ENCODE data around the gene REL.
"Not testable (repeated sequence)": the region's sequence is repeated elsewhere in the genome, so short reads cannot be mapped to it uniquely, and the experiment has no call there.

REL gene

DNA sequence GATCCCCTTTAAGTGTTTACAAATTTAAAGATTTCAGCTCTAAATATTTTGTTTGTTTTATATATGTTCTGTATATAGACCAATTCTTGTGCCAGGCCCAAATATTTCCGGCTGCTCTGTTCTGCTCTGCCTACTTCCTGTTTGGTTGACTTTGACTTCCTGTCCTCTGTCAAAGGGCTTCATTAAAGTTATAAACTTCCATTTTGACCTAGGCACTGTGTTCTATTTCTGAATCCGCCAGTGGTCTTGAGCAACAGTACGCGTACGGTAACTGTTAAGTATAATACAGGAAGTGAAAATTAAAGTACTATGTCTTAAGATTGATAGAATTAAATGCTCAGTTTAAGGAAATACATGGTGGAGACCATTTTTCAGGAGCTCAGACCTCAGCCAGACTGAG is 13.5 kb upstream of the REL start:
- DNase-seq (ENCODE audit: low read depth), result no peak

DNA sequence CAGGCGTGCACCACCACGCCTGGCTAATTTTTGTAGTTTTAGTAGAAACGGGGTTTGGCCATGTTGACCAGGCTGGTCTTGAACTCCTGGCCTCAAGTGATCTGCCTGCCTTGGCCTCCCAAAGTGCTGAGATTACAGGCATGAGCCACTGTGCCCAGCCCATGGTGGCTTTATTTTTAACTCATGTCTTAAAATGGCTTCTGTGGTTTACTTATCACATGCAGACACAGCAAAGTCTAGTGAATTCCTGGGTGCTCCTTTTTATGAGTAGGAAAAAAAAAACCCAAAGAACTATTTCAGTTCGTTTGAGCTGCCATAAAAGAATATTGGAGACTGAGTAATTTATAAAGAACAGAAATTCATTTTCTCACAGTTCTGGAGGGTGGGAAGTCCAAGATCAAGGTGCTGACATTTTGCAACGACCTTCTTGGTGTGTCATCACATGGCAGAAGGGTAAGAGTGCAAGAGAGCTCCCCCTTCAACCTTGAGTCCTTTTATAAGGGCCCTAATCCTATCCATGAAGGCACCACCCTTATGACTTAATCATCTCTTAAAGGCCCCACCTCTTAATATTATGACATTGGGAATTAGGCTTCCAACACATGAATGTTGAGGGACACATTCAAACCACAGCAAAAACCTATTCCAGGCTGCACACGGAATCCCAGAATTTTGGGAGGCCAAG is 12.6 kb upstream of the REL start:
- no peak for DNase-seq (ENCODE audit: low read depth)

DNA sequence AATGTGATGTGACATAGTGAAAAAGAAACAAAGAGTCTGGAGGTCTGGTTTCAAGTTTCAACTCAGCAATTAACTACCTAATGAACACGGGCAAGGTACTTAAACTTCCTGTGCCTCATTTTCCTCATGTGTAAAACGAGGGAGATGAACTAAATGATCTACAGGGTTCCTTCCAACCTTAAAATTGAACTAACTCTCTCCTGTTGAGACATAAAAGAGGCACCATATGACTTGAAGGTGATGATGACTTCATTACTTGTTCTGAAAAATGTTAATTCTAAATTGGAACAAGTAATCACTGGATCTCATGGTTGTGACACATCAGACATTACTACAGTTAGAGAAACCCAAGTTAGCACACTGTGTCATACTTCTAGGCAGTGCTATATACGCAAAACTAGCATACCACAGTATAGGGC is 8.9 kb upstream of the REL start:
- no peak for DNase-seq (ENCODE audit: low read depth)

DNA sequence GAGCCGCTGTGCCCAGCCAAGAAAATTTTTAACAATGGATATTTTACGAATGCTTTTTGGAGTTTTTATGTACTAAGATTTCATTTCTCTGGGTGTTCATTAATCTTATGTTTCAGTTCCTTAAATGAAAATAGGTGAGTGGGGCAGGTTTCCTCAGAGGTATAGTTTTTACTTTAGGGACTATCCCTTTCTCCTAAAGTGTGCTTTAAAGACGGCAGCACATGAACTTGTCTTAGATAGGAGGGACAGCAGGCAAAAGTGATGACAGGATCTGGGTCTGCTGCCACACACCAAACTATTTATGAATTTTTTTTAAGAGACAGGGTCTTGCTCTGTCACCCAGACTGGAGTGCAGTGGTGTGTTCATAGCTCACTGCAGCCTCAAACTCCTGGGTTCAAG is 8.0 kb upstream of the REL start:
- no peak for DNase-seq (ENCODE audit: low read depth)

DNA sequence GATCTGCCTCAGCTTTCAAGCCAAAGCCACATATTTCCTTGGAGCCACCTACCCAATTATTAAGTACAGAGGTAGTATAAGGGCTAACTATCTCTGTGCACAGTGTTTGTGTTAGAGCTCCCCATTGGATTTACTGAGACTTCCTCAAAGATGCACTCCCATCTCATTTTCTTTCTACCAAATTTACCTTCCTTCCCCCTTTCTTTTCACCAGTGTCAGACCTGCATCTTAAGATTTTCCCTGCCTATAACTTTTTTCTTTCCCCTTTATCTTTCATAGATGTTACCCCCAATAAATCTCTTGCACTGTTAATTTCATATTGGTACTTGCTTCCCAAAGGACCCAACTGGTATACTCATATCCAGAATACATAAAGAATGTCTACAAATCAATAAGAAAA is 5.9 kb upstream of the REL start:
- no peak for DNase-seq (ENCODE audit: low read depth)

DNA sequence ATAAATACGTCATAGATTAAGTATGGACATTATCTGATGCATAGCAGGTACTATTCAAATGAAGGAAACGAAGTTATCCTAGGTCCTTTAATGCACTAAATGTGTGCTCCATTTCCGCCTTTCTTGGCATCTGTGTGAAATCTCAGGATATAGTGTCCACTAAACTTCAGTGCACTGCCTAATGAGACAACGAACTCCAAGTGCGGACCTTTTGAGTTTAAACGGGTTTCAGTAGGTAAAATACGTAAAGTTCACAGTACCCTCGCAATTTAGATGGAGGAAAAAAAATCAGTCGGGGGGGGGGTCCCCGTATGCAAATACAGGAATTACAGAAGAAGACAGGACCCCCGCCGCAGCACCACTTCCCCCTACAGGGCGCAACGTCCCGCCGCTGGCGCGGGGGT is 729 bp upstream of the REL start:
- no peak for DNase-seq (ENCODE audit: low read depth)

DNA sequence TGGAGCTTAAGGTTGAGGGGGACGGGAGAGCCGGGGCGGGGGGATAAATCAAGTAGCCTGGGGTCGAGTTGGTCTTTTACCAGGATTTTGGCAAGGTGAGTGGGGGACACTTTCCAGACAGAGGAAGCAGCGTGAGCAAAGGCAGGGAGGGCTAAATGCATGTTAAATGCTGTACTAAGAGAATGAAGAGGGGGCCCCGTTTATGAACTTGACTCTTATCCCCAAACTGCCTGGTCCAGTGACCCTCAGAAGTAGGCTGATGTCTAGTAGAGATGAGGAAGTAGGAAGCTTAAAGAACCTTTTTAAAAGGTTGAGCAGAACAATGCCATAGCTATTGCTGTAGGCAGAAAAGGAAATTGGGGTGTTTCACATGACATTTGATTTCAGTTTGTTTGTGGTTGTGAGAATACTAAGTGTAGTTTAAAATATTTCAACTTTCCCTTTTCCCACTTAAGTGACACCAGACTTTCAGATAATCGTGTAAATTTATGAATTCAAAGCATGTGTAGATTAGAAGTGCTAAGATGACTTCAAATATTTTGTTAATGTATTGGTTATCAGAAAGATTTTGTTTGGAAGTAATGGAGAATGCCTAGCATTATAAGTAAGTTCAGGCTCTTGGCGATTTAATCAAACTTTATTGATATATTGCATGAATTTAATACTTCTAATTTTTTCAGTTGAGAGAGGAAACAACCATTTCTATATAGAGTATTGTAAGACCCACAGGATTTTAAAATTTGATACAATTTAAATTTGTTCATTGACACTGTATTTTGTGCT is 1.8 kb downstream of the REL start:
- DNase-seq (ENCODE audit: low read depth), result no peak

DNA sequence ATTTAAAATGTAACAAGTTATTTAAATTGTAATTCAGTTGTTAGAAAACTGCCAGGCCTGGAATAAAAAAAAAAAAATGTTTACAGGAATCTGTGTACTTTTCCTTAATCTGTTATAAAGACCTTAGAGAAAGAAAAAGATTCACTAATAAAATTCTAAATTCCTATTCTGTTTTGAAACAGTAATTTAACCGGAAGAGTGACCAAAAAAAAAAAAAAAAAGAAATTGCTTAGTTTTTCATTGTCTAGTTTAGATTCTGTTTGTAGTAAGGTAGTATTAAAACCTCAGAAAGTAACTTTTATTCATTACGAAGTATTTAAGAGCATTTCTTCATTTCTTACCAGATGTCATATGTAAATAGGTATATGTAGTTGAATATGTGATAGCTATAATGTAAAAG is 2.5 kb downstream of the REL start:
- no peak for DNase-seq (ENCODE audit: low read depth)

DNA sequence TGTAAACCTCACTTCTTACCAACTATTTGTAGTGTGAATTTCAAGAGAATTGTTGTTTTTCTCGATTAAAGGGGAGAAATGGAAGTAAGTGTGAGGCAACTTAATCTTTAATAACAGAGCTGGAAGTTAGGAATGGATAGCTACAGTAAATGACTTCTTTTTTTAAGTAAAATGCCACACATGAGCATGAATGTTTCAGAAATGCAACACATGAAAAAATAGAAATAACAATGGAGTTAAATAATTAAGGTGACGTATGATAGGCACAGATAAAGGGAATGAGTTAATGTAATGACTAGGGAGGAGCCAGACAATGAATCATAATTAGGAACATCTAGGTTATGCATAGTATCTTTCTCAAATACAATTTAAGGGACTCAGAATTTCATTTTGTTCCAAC is 3.4 kb downstream of the REL start:
- DNase-seq (ENCODE audit: low read depth), result no peak

DNA sequence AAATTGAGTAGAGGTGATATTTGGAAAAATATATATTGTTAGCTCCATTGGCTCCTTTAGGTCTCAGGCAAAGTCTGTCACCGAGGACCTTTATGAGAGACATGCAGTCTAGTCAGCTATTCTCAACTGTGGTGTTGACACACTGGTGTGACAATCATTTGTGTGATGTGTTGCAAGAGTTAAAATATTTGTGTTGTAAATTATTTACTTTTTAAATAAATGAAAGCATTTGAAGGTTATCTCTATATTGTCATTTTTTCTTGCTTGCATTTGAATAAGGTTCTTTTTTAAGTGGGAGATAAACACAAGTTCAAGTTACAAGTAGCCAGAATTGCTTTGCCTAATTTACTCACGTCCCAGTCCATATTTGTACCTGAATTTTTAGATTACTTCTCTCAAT is 4.3 kb downstream of the REL start:
- DNase-seq (ENCODE audit: low read depth), result no peak

DNA sequence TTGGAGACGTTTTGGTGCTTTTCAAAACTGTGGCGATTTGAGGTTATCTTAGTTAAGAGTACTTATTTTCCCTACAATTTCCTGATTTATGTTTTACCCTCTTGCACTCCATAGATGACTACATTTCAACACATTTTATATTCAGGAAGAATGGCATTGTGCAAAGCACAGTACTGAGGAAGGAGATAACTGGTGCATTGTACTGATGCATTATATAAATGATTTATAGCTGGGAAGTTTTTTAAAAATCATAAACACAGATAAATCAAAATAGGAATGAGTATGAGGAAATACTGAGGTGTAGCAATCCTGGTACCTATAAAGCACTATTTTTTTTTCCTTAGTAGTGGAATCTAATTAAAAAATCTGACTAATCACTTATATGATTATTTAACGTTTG is 5.6 kb downstream of the REL start:
- no peak for DNase-seq (ENCODE audit: low read depth)

DNA sequence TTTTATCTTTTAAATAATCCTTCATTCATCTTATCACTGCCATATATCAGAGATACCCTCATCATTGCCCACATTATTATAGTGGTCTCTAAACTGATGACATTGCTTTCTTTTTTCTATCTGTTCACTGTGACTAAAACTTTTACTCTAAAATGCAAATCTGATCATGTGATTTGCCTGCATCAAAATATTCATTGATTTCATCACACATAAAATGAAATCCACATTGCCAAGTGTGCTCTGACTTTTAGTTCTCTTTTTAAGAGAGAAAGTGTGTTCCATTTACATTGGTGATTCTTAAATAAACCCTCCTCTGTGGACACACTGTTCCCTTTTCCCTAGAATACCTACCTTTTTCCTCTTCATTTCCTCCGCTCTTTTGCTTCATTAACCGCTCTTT is 7.5 kb downstream of the REL start:
- DNase-seq (ENCODE audit: low read depth), result no peak

DNA sequence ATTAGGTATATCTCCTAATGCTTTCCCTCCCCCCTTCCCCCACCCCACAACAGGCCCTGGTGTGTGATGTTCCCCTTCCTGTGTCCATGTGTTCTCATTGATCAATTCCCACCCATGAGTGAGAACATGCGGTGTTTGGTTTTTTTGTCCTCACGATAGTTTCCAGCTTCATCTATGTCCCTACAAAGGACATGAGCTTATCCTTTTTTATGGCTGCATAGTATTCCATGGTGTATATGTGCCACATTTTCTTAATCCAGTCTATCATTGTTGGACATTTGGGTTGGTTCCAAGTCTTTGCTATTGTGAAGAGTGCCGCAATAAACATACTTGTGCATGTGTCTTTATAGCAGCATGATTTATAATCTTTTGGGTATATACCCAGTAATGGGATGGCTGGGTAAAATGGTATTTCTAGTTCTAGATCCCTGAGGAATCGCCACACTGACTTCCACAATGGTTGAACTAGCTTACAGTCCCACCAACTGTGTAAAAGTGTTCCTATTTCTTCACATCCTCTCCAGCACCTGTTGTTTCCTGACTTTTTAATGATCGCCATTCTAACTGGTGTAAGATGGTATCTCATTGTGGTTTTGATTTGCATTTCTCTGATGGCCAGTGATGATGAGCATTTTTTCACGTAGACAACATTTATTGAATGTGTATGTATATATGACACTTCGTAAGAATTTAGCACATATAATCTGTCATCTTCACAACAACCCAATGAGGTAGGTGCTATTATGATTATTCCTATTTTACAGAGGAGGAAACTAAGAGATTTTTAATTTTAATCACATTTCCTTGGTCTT is 8.4 kb downstream of the REL start:
- DNase-seq (ENCODE audit: low read depth), result not testable (repeated sequence)

DNA sequence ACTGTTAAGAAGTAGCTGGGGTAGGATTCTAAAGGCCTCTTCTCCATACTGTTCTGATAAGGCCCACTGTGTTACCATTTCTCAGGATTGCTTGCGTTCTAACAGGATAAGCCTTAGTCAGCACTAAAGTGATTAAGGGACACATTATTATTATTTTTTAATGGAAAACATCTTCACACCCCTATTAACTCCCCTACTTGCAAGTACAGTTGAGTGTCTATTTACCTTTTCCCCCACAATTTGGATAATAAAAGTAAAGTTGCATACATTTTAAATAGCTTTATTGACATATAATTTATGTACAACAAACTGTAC is 9.0 kb downstream of the REL start:
- DNase-seq (ENCODE audit: low read depth), result no peak

DNA sequence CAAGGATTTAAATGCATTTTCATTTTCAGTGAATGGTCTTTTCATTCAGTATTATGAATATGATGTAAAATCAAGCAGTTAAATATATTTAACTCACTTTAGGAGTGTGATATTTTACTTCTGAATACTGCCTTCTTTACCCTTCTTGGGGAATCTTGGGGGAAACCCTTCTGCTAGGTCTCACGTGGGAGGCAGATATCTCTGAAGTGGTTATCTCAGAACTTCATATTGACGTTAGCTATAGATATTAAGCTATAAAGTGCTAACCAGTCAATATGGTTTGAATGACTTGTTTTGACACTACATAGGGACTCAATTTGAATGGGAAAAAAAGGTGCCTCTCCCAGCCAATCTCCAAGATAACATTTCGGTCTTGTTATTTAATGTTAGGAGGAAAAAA is 9.8 kb downstream of the REL start:
- DNase-seq (ENCODE audit: low read depth), result no peak

DNA sequence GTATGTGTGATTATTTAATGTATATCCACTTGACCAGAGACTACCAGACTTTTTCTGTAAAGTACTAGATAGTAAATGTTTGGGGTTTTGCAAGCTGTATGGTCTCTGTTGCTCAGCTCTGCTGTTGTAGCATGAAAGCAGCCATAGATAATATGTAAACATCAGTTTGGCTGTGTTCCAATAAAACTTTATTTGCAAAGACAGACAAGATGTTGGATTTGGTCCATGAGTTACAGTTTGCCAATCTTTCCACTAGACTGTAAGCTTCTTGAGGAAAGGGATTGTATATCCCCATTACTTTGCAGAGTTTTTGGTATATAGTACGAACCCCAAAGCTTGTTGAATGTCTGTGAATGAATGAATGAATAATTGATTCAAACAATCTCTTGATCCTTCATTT is 17.2 kb downstream of the REL start:
- no peak for DNase-seq (ENCODE audit: low read depth)

DNA sequence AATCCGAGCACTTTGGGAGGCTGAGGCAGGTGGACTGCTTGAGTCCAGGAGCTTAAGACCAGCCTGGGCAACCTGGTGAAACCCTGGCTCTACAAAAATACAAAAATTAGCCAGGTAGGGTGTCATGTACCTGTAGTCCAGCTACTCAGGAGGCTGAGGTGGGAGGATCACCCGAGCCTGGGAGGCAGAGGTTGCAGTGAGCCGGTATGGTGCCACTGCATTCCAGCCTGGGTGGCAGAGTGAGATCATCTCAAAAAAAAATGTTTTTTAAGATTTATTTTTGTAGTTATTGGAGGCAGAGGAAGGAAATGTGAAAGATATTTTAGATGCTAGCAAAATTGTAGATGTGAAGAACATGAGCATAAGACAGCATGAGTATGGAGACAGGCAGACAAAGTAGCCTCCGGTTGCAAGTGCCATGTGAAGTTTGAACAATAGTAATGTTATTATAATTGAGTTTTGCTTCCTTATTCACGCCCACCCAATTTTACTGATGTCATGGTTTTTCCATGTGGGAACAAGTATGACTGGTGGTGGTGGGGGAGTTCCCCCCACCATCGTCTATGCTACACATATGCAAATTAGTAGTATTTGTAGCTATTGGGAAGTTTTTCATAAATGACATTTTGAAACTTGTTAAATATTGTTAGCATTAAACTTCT is 18.0 kb downstream of the REL start:
- DNase-seq (ENCODE audit: low read depth), result no peak

DNA sequence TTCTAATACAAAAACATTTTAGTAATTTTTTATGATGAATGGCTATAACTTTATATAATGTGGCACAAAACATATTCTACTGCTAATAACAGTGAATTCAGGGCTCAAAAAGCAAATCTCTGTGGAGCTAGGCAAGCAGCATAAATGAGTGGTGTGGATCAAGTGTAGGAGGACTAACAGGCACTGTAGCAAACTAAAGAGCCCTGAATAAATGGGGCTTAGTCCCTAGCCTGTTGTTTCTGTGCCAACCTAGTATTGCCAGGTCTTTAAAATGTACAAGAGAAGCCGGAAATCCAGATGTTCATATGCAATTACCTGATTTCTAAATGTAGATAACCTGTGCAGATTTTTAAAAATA is 18.5 kb downstream of the REL start:
- DNase-seq (ENCODE audit: low read depth), result no peak

DNA sequence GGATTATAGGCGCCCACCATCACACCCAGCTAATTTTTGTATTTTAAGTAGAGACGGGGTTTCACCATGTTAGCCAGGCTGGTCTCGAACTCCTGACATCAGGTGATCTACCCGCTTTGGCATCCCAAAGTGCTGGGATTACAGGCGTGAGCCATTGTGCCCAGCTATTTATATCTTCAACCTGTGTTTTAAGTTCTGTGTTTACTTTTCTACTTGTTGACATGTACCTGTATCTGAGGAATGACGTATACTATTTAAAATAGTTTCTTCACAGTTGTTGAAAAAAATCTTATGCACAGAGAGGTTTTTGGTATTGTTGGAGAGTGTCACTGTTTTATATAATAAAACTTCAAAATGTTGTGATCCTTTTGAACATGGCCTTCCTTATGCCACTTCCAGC is 19.9 kb downstream of the REL start:
- not testable (repeated sequence) for DNase-seq (ENCODE audit: low read depth)

DNA sequence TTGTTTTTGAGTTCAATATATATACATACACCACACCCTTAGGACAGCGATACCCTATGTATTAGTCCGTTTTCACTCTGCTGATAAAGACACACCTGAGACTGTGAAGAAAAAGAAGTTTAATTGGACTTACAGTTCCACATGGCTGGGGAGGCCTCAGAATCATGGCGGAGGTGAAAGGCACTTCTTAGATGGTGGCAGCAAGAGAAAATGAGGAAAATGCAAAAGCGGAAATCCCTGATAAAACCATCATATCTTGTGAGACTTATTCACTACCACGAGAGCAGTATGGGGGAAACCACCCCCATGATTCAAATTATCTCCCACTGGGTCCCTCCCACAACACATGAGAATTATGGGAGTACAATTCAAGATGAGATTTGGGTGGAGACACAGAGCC is 24.5 kb downstream of the REL start:
- DNase-seq (ENCODE audit: low read depth), result not testable (repeated sequence)

DNA sequence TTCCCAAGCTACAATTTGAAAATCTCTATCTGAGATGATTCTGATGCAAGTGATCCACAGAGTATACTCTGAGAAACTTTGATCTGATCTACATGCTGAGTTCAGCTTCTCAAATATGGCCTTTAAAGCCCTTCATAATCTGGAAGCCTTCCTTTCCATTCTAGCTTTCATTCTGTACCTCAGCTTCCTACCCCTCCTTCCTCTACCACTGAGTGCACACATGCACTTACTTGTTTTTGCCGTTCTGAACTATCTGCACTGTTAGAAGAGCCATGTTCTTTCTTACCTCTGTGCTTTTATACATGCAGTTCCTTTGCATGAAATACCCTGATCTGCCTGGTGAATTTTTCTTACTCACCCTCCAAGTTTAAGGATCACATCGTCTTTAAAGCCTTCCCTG is 25.0 kb downstream of the REL start:
- no peak for DNase-seq (ENCODE audit: low read depth)

DNA sequence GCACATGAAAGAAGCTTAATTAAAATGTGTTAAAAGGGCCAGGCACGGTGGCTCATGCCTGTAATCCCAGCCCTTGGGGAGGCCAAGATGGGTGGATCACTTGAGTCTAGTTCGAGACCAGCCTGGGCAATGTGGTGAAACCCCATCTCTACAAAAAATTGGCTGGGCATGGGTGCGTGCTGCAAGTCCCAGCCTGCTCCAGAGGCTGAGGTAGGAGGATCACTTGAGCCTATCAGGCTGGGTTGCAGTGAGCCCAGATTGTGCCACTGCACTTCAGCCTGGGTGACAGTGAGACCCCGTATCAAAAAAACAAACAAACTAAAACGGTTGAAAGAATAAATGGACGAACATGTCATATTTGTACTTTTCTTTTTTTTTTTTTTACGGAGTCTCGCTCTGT is 26.0 kb downstream of the REL start:
- DNase-seq (ENCODE audit: low read depth), result no peak

Measured in stimulated activated CD8-positive, alpha-beta memory T cell treated with anti-CD3 and anti-CD28 coated beads, Interleukin-12 subunit alpha, Interleukin-12 subunit beta, amount 100 ng/mL, for 4 hours (primary cell).